Measurements from ENCODE around the gene LY6G6C. TPM values are rescaled to one million over a fixed set of nuclear protein-coding genes. Genes with fewer than 3 reads are reported as not detected.

LY6G6C gene
- total and polyA plus RNA-seq, 2 of the 4 experiments (the other 2 are of a cell fraction): not detected

- no peak overlapping the region for H3K4ac ChIP-seq (ENCODE audit: low read depth, low read length)
- in situ Hi-C loops (cut with MboI; ENCODE audit: low sequenced_read_pairs) (no loop called here), intact Hi-C loops (cut with micrococcal nuclease) (no loop called here), dilution Hi-C loops (cut with HindIII; ENCODE audit: low sequenced_read_pairs, unreplicated experiment) (no loop called here)
- no peak overlapping the region for H3K14ac ChIP-seq (replicated peaks; ENCODE audit: low read depth, low read length)
- H2AK9ac ChIP-seq (replicated peaks; ENCODE audit: low read depth, low read length, poor library complexity): no peak overlapping the region
- H2AK5ac ChIP-seq (ENCODE audit: low read depth, low read length): no peak overlapping the region
- H2BK20ac ChIP-seq (ENCODE audit: low read depth, low read length): no peak overlapping the region
- H2BK120ac ChIP-seq (ENCODE audit: low read depth, low read length): no peak overlapping the region
- no peaks in the 10 kb centered on the region for H3K9me3 ChIP-seq (ENCODE audit: control insufficient read depth, insufficient read depth, low read length)
- WGBS, 2 experiments (ENCODE audit: extremely low coverage in 2 of 2, insufficient read length in 1 of 2): 86% methylated on average over 1 of the region's 1 CpG; no CpG with 5 or more reads in 1 of the 2 experiments
- no peak for TF ChIP-seq BHLHE40 (IDR thresholded peaks at IDR 0.05; ENCODE audit: low read depth, low read length)
- TF ChIP-seq CTCF (conservative IDR thresholded peaks at IDR 0.05; ENCODE audit: low read depth, low read length): no peak
- TF ChIP-seq ELK1 (IDR thresholded peaks at IDR 0.05; ENCODE audit: borderline replicate concordance, low read depth, low read length): no peak
- H2BK5ac ChIP-seq (ENCODE audit: low read depth, low read length, poor library complexity, severe bottlenecking): no peak overlapping the region
- no peak overlapping the region for H4K5ac ChIP-seq (ENCODE audit: low read depth, low read length)
- DNase-seq (no peak), ATAC-seq (ENCODE audit: low read depth) (no peak)
- no peaks in the 10 kb centered on the region for H3K27me3 ChIP-seq (ENCODE audit: control insufficient read depth, insufficient read depth, low read length)
- H3K4me1 ChIP-seq (ENCODE audit: control insufficient read depth, insufficient read depth, low read length): no peaks in the 10 kb centered on the region; the same call in 1 of the 2 replicates
- H3K9ac ChIP-seq (ENCODE audit: low read depth, low read length): no peak overlapping the region
- no peaks in the 10 kb centered on the region for H4K20me1 ChIP-seq (ENCODE audit: insufficient read depth, low read length)
- H3K79me1 ChIP-seq (ENCODE audit: low read depth in 1 of 2, low read length in 2 of 2): peaks cover 4 to 19% of the 10 kb centered on the region in 2 experiments; a peak in 3 of 4 replicates
- no peak overlapping the region for H2BK15ac ChIP-seq (ENCODE audit: low read depth, low read length)
- H3K4me3 ChIP-seq (ENCODE audit: insufficient read depth, low read depth, low read length): no peak overlapping the region
- peaks cover 3% of the 10 kb centered on the region for H3K36me3 ChIP-seq (ENCODE audit: control insufficient read depth, insufficient read depth, low read length)
- BruUV-seq (replicated peaks): no TSS peak
- CTCF ChIA-PET: no interaction called here
- H3K4me2 ChIP-seq (ENCODE audit: low read depth, low read length): no peak overlapping the region
- peaks cover 3% of the 10 kb centered on the region for H3K9me1 ChIP-seq (ENCODE audit: insufficient read depth, low read length)
- H3K23ac ChIP-seq (ENCODE audit: low read depth, low read length): no peak overlapping the region
- no peak overlapping the region for H3K18ac ChIP-seq (ENCODE audit: low read depth, low read length)
- H4K8ac ChIP-seq (ENCODE audit: low read depth in 2 of 2, low read length in 2 of 2): no peak overlapping the region
- H2AFZ ChIP-seq (replicated peaks; ENCODE audit: low read length, poor library complexity): no peak overlapping the region
- no peak overlapping the region for H3K27ac ChIP-seq (ENCODE audit: insufficient read depth, low read length)
- H3K56ac ChIP-seq (ENCODE audit: extremely low read depth, insufficient read depth, low read length): no peak overlapping the region
- H4K91ac ChIP-seq (ENCODE audit: insufficient read depth, low read depth, low read length): no peak overlapping the region
- POLR2A ChIA-PET (ENCODE audit: unreplicated experiment): no interaction called here
Measured at GRCh38 chr6:31744422-31744821, 22.9 kb upstream of the LY6G6C start.
